Measurements from ENCODE around the gene KASH5.

DNA sequence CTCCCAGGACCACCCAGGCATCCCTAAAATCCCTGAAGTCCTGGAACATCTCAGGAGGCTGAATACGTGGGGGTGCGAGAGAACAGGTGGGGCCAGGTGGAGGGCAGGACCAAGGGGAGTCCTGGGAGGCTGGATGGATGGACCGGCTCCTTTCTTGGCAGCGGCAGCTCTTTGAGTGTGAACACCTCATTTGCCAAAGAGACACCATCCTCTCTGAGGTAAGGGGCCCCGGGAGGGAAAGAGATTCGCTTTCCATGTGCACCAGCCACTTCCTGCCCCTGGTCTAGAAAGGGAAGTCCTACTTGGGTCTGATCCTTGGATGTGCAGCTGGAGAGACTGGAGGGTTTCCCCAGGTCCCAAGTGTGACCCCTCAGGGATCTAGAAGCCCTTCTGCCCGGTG, 19.0 kb downstream of the KASH5 start:
- TF ChIP-seq POLR2A (IDR thresholded peaks at IDR 0.05): no peak
- TF ChIP-seq, protein P1, sequence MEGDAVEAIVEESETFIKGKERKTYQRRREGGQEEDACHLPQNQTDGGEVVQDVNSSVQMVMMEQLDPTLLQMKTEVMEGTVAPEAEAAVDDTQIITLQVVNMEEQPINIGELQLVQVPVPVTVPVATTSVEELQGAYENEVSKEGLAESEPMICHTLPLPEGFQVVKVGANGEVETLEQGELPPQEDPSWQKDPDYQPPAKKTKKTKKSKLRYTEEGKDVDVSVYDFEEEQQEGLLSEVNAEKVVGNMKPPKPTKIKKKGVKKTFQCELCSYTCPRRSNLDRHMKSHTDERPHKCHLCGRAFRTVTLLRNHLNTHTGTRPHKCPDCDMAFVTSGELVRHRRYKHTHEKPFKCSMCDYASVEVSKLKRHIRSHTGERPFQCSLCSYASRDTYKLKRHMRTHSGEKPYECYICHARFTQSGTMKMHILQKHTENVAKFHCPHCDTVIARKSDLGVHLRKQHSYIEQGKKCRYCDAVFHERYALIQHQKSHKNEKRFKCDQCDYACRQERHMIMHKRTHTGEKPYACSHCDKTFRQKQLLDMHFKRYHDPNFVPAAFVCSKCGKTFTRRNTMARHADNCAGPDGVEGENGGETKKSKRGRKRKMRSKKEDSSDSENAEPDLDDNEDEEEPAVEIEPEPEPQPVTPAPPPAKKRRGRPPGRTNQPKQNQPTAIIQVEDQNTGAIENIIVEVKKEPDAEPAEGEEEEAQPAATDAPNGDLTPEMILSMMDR (IDR thresholded peaks at IDR 0.05): no peak

Measured in ovary (tissue), 3 donors.